ENCODE data around the gene IGF2BP1.

Gene IGF2BP1

DNA sequence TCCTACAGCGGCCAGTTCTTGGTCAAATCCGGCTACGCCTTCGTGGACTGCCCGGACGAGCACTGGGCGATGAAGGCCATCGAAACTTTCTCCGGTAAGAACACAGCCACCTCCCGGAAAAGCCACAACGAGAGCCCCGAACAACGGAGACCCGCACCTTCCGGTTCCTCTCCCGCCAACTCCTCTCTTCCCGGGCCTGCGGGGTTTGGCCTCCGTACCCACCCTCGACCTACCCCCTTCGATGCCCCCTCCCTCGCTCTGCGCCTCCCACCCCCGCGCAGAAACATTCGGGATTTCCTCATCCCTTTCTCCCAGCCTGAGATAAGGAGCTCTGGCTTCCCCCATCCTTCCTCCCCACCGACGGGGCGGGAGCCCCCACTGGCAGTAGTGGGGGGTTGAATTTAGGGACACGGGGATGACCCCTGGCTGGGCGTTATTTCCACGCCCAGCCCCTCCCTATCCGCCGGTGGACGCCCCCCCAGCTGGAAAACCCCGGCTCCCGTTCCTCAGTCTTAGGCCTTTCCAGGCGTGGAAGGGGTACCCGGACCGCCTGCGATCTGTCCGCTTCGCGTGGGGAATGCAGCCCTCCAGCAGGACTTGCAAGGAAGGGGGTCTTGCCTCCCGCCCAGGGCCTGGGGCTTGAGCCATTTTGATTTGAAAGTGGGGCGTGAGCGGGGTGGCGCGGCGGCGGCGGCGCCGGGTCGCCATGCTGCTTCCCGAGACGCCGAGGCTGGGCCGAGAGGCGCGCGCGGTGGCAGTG lies 822 bp downstream of the IGF2BP1 start:
- TF ChIP-seq CTCF (conservative IDR thresholded peaks at IDR 0.05), result no peak
- no peak overlapping the region for H3K27ac ChIP-seq

GRCh38 chr17:48998587-48999440 lies 1.6 kb downstream of the IGF2BP1 start:
- H3K27ac ChIP-seq, result no peak overlapping the region
- TF ChIP-seq CTCF (conservative IDR thresholded peaks at IDR 0.05), result no peak

GRCh38 chr17:49000943-49001342 lies 3.8 kb downstream of the IGF2BP1 start:
- no peak for TF ChIP-seq CTCF (conservative IDR thresholded peaks at IDR 0.05)
- H3K27ac ChIP-seq, result no peak overlapping the region

DNA sequence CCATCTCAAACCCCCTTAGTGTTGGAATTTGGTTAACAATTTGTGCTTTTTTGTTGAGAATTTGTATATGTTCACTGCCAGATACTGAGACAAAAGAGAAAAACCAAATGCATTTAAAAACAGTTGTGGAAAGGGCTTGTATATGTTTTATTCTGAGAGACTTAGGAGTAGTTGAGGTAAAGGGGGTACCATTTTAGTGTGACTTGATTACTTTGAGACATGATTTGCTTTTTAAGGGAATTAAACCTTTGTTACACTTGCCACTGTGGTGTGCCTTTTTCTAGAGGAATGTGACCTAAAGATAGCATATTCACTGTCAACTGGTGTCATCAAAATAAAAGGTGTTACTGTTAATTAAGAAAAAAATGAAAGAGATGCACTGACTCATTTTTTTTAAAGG lies 4.5 kb downstream of the IGF2BP1 start:
- H3K27ac ChIP-seq, result no peak overlapping the region
- no peak for TF ChIP-seq CTCF (conservative IDR thresholded peaks at IDR 0.05)

DNA sequence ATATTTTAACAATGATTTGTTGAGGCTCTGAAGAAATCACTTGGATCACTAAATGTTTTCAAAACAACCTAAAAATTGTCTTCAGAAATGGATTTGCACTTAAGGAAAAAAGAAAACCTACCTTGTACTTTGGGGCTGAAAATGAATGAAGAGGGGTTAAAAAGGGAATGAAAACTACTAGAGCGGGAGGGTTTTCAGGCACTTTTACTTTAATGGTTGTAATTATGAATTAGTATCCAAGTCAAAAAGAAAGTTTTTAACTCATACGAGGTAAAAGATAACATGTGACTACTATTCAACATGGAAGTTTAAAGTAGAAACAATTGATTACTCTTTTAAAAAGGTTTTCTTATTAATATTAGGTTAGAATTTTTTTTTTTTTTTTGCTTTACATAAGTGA lies 5.1 kb downstream of the IGF2BP1 start:
- H3K27ac ChIP-seq, result no peak overlapping the region
- no peak for TF ChIP-seq CTCF (conservative IDR thresholded peaks at IDR 0.05)

DNA sequence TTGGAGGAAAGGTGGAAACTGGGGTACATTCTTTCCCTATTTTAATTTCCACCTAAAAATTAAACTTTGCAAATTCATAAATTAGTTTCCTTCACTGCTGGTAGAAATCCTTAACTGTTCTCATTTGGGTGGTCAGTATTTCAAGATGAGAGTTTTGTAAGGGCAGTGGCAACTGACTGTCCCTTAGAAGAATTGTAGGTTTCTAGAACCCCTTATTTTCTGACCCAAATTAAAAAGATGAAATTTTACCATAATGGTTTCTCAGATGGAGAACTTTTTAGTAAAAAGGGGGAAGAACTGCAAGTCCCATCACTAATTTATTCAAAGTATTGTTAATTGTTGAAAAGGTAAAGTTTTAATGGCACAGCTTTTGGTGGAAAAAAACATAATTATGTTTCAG lies 5.6 kb downstream of the IGF2BP1 start:
- no peak overlapping the region for H3K27ac ChIP-seq
- no peak for TF ChIP-seq CTCF (conservative IDR thresholded peaks at IDR 0.05)
